GM13977 (cell line): ENCODE data around the gene SGIP1.

Experiments used
- DNase-seq: peaks from one replicate; pipeline ENCODE4 v3.0.0; 2012; ENCODE audit warnings: low spot score
- in situ Hi-C: fragments of 300-500 bp; cut with MboI; formaldehyde crosslinking; loops from one replicate; pipeline ENCODE4 v1.12.0; 2022; ENCODE audit warnings: low sequenced_read_pairs, low pct_unique_long_range_greater_than_20kb, mixed read lengths, inconsistent platforms; ENCODE audit not compliant: unreplicated experiment
- TF ChIP-seq, protein P1 (sequence below): IDR thresholded peaks from 2 replicates; pipeline ENCODE4 v1.5.1; 2012; ENCODE audit warnings: mild to moderate bottlenecking, control low read depth; ENCODE audit not compliant: insufficient read depth; ENCODE audit errors: extremely low read depth, missing control alignments

The SGIP1 gene

DNA sequence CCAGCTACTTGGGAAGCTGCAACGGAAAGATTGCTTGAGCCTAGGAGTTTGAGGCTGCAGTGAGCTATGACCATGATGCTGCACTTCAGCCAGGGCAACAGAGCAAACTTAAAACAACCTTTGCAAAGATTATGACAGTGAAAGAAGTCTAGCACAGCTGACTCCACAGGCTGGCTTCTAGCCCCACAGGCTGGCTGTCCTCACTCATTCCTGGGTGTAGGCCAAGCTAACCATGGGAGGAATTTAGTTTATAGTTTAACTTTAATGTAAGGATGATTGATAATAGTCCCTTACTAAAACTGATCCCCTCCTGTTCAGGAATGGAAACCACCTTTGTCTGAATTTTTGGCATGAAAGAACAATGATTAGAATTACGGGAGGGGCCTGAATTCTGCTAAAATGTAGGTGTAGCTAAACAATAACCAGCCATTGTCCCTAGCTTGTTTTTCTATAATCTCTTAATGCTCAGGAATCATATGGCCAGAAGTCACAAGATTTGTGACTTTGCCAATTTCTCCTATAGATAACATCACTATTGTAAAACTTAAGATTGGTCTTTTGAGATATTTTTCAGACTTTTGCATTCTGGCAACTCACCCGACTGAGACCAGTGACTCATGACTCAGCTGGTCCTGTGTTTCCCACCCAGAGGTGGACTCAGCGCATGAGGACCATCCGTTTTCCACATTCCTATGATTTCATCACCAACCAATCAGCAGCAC is 28.1 kb upstream of the SGIP1 start:
- in situ Hi-C loops = no loop called here

DNA sequence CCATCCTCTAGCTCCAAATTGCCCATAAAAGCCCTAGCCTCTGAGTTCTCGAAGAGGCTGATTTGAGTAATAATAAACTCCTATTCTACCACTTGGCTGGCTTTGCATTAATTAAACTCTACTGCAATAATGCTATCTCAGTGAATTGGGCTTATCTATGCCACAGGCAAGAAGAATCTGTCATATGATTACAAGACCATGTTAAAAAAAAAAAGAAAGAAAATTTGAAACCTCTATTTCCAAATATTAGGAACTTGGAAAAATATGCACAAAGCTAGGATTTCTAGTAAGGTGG is 27.6 kb upstream of the SGIP1 start:
- DNase-seq = no peak
- TF ChIP-seq, protein P1, sequence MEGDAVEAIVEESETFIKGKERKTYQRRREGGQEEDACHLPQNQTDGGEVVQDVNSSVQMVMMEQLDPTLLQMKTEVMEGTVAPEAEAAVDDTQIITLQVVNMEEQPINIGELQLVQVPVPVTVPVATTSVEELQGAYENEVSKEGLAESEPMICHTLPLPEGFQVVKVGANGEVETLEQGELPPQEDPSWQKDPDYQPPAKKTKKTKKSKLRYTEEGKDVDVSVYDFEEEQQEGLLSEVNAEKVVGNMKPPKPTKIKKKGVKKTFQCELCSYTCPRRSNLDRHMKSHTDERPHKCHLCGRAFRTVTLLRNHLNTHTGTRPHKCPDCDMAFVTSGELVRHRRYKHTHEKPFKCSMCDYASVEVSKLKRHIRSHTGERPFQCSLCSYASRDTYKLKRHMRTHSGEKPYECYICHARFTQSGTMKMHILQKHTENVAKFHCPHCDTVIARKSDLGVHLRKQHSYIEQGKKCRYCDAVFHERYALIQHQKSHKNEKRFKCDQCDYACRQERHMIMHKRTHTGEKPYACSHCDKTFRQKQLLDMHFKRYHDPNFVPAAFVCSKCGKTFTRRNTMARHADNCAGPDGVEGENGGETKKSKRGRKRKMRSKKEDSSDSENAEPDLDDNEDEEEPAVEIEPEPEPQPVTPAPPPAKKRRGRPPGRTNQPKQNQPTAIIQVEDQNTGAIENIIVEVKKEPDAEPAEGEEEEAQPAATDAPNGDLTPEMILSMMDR = no peak
- in situ Hi-C loops = no loop called here

More for the DNA sequence above, 28.1 kb upstream of the SGIP1 start:
- DNase-seq = no peak
- TF ChIP-seq, protein P1 = no peak

DNA sequence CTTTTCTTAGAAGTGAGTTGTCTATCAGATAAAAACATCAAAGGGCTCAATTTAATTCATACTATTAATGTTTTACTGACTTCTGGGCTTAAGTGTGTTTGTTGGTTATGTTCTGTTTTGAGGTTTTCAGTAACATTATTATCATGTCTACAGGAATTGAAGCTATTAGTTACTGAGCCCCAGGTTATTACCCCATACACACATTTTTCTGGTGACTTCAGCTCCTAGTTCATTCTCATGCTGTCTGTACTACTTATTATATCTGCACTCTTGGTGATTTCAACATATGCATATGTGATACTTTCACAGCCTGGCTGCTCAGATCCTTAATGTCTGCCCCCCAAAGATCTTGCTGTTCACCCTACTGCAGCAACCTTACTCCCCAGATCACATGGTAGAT is 27.0 kb upstream of the SGIP1 start:
- in situ Hi-C loops = no loop called here

DNA sequence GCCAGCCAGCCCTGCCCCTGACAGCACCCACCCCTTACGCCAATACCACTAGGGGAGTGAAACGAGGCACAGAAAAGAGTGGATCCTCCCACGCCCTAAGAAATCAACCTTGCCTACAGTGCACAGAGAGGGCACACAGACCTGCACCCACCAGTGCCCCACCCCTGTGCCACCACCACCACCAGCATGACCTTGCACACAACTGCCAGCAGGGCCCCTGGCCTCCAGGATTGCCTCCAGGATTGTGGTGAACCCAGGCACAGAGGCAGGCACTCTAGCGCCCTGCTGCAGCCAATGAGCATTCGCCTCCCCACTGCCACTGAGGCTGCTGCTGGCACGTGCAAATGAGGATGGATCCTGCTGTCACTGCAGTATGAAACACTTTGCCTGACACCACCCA is 23.5 kb upstream of the SGIP1 start:
- in situ Hi-C loops = no loop called here
- TF ChIP-seq, protein P1 = no peak
- no peak for DNase-seq

More for the DNA sequence above, 27.0 kb upstream of the SGIP1 start:
- DNase-seq = no peak
- TF ChIP-seq, protein P1 = no peak

DNA sequence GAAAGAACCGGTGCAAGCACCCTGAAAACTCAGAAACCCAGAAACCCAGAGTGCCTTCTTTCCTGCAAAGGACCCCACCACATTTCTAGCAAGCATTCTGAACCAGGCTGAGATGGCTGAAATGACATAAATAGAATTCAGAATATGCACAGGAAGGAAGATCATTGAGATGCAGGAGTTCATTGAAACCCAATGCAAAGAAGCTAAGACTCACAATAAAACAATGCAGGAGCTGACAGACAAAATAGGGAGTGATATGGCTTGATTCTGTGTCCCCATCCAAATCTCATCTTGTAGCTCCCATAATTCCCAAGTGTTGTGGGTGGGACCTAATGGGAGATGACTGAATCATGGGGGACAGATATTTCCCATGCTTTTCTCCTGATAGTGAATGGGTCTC is 22.8 kb upstream of the SGIP1 start:
- DNase-seq = no peak
- in situ Hi-C loops = no loop called here
- TF ChIP-seq, protein P1 = no peak

DNA sequence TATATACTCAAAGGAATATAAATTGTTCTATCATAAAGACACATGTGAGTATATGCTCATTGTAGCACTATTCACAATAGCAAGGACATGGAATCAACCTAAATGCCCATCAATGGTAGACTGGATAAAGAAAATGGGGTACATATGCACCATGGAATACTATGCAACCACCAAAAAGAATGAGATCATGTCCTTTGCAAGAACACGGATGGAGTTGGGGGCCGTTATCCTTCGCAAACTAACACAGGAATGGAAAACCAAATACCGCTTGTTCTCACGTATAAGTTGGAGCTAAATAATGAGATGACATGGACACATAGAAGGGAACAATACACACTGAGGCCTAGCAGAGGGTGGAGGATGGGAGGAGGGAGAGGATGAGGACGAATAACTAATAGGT is 16.0 kb upstream of the SGIP1 start:
- no peak for DNase-seq
- in situ Hi-C loops = no loop called here
- TF ChIP-seq, protein P1 = no peak
